ENCODE data around the gene SEMA5A. TPM values are rescaled to one million over a fixed set of nuclear protein-coding genes. Genes with fewer than 3 reads are reported as not detected.
A peak's percentile ranks its signal among the peaks of the same experiment; 100 is the strongest.

The SEMA5A gene
- total RNA-seq, 6 experiments from 2014 or later: 54.2 to 69.7 (median 59.9) TPM

GRCh38 chr5:9347541-9348295, 198.2 kb downstream of the SEMA5A start:
- no peak for DNase-seq
- no peaks in the 10 kb centered on the region for H3K27me3 Mint-ChIP-seq (ENCODE audit: insufficient read depth)
- no peaks in the 10 kb centered on the region for H3K9me3 Mint-ChIP-seq
- peak overlapping the region; percentile 60; the same call in 1 of the 2 replicates for H3K4me3 Mint-ChIP-seq
- H3K36me3 Mint-ChIP-seq (ENCODE audit: low read depth): no peaks in the 10 kb centered on the region
- no peak for TF ChIP-seq CTCF (IDR thresholded peaks at IDR 0.05)
- H3K27ac Mint-ChIP-seq: peak overlapping the region; percentile 74
- peaks cover 78% of the 10 kb centered on the region for H3K4me1 Mint-ChIP-seq (ENCODE audit: low read depth)

- H3K4me3 Mint-ChIP-seq: no peak overlapping the region
- no peaks in the 10 kb centered on the region for H3K9me3 Mint-ChIP-seq
- TF ChIP-seq CTCF (IDR thresholded peaks at IDR 0.05): no peak
- H3K36me3 Mint-ChIP-seq (ENCODE audit: low read depth): no peaks in the 10 kb centered on the region
- no peak for DNase-seq
- peaks cover 83% of the 10 kb centered on the region for H3K4me1 Mint-ChIP-seq (ENCODE audit: low read depth)
- no peaks in the 10 kb centered on the region for H3K27me3 Mint-ChIP-seq (ENCODE audit: insufficient read depth)
- H3K27ac Mint-ChIP-seq: 0 out of 2 replicates have a peak overlapping the region, but pooled peaks have one; percentile 74
Observed at GRCh38 chr5:9347032-9347431, 198.8 kb downstream of the SEMA5A start.

GRCh38 chr5:9344751-9345240, 201.1 kb downstream of the SEMA5A start:
- DNase-seq: no peak
- H3K27ac Mint-ChIP-seq: no peak overlapping the region
- H3K9me3 Mint-ChIP-seq: no peaks in the 10 kb centered on the region
- peaks cover 80% of the 10 kb centered on the region for H3K4me1 Mint-ChIP-seq (ENCODE audit: low read depth)
- no peak overlapping the region for H3K4me3 Mint-ChIP-seq
- H3K27me3 Mint-ChIP-seq (ENCODE audit: insufficient read depth): no peaks in the 10 kb centered on the region
- peaks cover 12% of the 10 kb centered on the region for H3K36me3 Mint-ChIP-seq (ENCODE audit: low read depth)
- no peak for TF ChIP-seq CTCF (IDR thresholded peaks at IDR 0.05)

GRCh38 chr5:9343146-9343850, 202.6 kb downstream of the SEMA5A start:
- Mint-ChIP-seq H3K36me3 (ENCODE audit: low read depth) (peaks cover 21% of the 10 kb centered on the region), H3K4me1 (ENCODE audit: low read depth) (peaks cover 80% of the 10 kb centered on the region), H3K4me3 (peak overlapping the region; percentile 71), H3K27me3 (ENCODE audit: insufficient read depth) (no peaks in the 10 kb centered on the region; the same call in 1 of the 2 replicates), H3K27ac (peak overlapping the region; percentile 81), H3K9me3 (no peaks in the 10 kb centered on the region; the same call in 1 of the 2 replicates)
- DNase-seq: peak; percentile 42
- no peak for TF ChIP-seq CTCF (IDR thresholded peaks at IDR 0.05)

GRCh38 chr5:9342161-9342787, 203.6 kb downstream of the SEMA5A start:
- H3K27me3 Mint-ChIP-seq (ENCODE audit: insufficient read depth): no peaks in the 10 kb centered on the region; the same call in 1 of the 2 replicates
- H3K4me3 Mint-ChIP-seq: no peak overlapping the region
- no peaks in the 10 kb centered on the region; the same call in 1 of the 2 replicates for H3K9me3 Mint-ChIP-seq
- H3K36me3 Mint-ChIP-seq (ENCODE audit: low read depth): peaks cover 21% of the 10 kb centered on the region
- peak overlapping the region; percentile 49; the same call in 1 of the 2 replicates for H3K27ac Mint-ChIP-seq
- no peak for DNase-seq
- peaks cover 80% of the 10 kb centered on the region for H3K4me1 Mint-ChIP-seq (ENCODE audit: low read depth)
- TF ChIP-seq CTCF (IDR thresholded peaks at IDR 0.05): no peak

All from HFFc6 (cell line).